ENCODE data around the gene GRAMD1C.

GRAMD1C gene

DNA sequence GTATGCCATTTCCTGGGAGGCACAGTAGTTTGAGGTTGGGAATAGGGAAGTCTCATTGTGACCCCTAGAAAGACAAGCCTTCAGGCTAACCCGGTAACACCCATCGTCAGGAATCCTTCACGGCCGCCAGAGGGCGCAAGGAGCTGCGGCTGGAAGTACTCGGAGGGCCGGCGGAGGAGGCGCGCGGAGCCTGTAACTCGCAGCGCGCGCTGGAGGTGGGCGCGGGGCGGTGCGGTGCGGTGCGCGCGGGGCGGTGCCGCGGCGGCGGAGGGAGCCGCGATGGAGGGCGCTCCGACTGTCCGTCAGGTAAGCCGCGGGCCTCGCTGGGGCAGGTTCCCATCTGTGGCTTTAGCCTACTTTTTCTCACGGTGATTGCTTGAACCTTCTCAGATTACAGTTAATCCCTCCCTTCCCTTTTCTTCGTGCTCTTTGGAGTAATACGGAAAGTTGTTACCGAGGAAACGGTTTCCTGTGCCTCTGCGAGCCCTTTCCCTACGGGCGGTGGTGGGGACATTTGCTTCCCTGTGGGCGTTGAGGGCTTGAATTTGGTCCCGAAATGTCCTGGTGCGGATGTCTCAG, at the start of gene GRAMD1C:
Gene GRAMD1C (plus strand): TSS at position 158 of the 579 bp plus-strand sequence. CDS start 122 bp downstream, at position 280.
- Mint-ChIP-seq H3K4me3 (peak within 1 kb of the TSS; percentile 73), H3K9me3 (no peaks in the 10 kb centered on the region), H3K27ac (no peak within 1 kb of the TSS), H3K4me1 (ENCODE audit: low read depth) (peaks cover 6% of the 10 kb centered on the region), H3K27me3 (ENCODE audit: low read depth) (peaks cover 5% of the 10 kb centered on the region), H3K36me3 (ENCODE audit: low read depth) (no peaks in the 10 kb centered on the region)
- DNase-seq (ENCODE audit: low spot score), result peak; percentile 81

DNA sequence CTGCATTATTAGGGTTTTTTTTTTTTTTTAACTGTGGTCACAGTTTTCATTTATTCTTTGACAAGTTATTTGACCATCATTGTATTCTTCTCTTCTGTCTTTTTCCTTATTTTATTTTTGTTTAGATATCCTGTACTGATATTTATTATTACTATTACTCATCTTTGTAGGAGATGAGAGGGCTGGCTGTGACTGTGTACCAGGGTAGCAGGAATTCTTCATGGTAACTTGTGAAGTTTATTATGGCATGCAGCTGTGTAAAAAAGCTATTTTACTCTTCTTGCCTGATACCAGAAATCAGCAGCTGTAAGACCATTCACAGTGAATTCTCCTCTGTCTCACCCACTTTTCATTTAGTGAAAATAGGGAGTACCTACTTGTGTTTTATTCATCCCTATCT, 47.2 kb upstream of the GRAMD1C start:
- no peaks in the 10 kb centered on the region for H3K9me3 Mint-ChIP-seq
- H3K4me1 Mint-ChIP-seq (ENCODE audit: low read depth), result no peaks in the 10 kb centered on the region
- H3K4me3 Mint-ChIP-seq, result no peak overlapping the region
- H3K36me3 Mint-ChIP-seq (ENCODE audit: low read depth), result peaks cover 7% of the 10 kb centered on the region
- H3K27ac Mint-ChIP-seq, result no peak overlapping the region
- no peak for DNase-seq (ENCODE audit: low spot score)
- H3K27me3 Mint-ChIP-seq (ENCODE audit: low read depth), result no peaks in the 10 kb centered on the region

DNA sequence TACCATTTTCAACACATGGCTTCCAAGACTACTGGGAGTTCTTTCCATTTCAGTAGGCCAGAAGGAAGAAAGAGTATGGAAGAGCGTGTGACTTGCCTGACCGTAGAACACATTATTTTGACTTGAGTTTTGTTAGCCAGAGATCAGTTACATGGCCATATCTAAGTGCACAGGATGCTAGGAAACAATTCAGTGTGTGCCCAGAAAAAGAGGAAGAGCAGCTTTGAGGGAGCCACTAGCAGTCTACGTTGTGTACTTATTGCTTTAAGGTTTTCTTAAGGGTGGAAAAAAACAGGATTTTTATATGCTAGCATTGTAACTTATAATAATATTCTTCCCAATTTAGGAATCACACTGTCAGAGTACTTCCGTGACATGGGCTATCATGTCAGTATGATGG, 44.1 kb upstream of the GRAMD1C start:
- H3K4me1 Mint-ChIP-seq (ENCODE audit: low read depth), result no peaks in the 10 kb centered on the region
- no peak for DNase-seq (ENCODE audit: low spot score)
- no peak overlapping the region for H3K4me3 Mint-ChIP-seq
- no peak overlapping the region for H3K27ac Mint-ChIP-seq
- peaks cover 5% of the 10 kb centered on the region for H3K36me3 Mint-ChIP-seq (ENCODE audit: low read depth)
- H3K9me3 Mint-ChIP-seq, result no peaks in the 10 kb centered on the region
- H3K27me3 Mint-ChIP-seq (ENCODE audit: low read depth), result no peaks in the 10 kb centered on the region

DNA sequence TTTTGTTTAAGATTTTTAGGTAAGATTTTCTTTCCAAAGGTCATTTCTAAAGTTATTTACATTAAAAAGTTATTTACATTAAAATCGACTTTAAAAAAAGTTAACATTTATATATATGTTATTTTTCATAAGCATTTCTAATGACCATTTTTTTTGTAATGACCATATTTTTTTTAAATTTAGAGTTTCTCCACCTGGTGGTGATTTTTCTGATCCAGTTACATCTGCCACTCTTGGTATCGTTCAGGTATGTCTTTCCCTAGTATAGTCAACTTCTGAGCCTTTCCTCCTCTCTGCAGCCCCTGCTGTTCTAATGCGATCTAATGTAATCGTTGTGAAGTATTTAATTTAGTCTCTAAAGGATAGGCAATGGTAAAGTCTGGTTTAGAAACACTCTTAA, 42.9 kb upstream of the GRAMD1C start:
- no peak overlapping the region for H3K27ac Mint-ChIP-seq
- H3K36me3 Mint-ChIP-seq (ENCODE audit: low read depth), result peaks cover 5% of the 10 kb centered on the region
- H3K9me3 Mint-ChIP-seq, result no peaks in the 10 kb centered on the region
- DNase-seq (ENCODE audit: low spot score), result no peak
- H3K4me3 Mint-ChIP-seq, result no peak overlapping the region
- H3K27me3 Mint-ChIP-seq (ENCODE audit: low read depth), result no peaks in the 10 kb centered on the region
- no peaks in the 10 kb centered on the region for H3K4me1 Mint-ChIP-seq (ENCODE audit: low read depth)

DNA sequence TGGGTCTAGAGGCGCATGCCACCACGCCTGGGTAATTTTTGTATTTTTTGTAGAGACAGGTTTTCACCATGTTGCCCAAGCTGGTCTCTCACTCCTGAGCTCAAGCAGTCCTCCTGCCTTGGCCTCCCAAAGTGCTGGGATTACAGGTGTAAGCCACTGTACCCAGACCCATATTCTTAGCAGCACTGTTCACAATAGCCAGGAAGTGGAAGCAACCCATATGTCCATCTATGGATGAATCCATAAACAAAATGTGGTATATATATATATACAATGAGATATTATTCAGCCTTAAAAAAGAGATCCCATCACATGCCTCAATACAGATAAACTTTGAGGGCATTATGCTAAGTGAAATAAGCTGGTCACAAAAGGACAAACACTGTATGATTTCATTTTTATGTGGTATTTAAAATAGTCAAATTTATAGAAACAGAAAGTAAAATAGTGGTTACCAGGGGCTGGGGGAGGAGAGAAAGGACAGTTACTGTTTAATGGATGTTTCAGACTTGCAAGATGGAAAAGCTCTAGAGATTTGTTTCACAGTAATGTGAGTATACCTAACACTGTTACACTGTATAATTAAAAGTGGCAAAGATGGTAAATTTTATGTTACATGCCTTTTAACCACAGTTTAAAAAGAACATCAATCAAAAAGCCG, 35.7 kb upstream of the GRAMD1C start:
- Mint-ChIP-seq H3K4me1 (ENCODE audit: low read depth) (peaks cover 6% of the 10 kb centered on the region), H3K4me3 (no peak overlapping the region), H3K36me3 (ENCODE audit: low read depth) (peaks cover 21% of the 10 kb centered on the region), H3K27ac (peak overlapping the region; percentile 50), H3K27me3 (ENCODE audit: low read depth) (no peaks in the 10 kb centered on the region), H3K9me3 (no peaks in the 10 kb centered on the region)
- DNase-seq (ENCODE audit: low spot score), result no peak

DNA sequence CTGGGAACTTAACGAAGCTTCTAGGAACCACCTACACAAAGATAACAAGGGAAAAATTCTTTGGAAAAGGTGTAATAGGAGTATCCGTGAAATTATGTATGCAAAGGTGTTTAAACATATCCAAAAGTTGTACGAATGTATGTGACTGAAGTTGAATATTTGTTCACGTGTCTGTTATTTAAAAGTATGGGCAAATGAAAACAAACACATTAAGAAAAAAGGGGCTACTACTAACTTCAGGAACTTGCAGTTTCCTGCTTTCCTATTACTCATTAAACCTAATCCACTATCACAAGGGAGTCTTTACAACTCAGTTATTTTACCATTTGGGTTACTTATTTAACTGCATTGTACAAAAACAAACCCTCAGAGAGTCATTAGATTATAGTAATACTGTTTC, 33.9 kb upstream of the GRAMD1C start:
- no peaks in the 10 kb centered on the region for H3K27me3 Mint-ChIP-seq (ENCODE audit: low read depth)
- no peak overlapping the region for H3K4me3 Mint-ChIP-seq
- DNase-seq (ENCODE audit: low spot score), result no peak
- no peak overlapping the region for H3K27ac Mint-ChIP-seq
- peaks cover 21% of the 10 kb centered on the region for H3K36me3 Mint-ChIP-seq (ENCODE audit: low read depth)
- peaks cover 6% of the 10 kb centered on the region for H3K4me1 Mint-ChIP-seq (ENCODE audit: low read depth)
- no peaks in the 10 kb centered on the region for H3K9me3 Mint-ChIP-seq

DNA sequence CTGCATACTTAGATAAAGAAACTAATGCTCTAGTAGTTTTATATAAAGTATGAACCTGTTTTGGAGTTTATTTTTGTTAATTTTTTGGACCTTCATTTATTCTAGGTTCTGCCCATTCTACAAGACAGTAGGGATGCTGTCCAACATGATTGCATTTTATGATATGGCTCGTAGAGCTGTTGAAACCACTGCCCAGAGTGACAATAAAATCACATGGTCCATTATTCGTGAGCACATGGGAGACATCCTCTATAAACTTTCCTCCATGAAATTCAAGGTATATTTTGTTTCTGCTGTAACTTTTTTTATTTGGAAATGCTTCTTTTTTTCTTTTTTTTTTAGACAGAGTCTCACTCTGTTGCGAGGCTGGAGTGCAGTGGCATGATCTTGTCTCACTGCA, 33.3 kb upstream of the GRAMD1C start:
- peaks cover 6% of the 10 kb centered on the region for H3K4me1 Mint-ChIP-seq (ENCODE audit: low read depth)
- DNase-seq (ENCODE audit: low spot score), result no peak
- H3K9me3 Mint-ChIP-seq, result no peaks in the 10 kb centered on the region
- H3K27me3 Mint-ChIP-seq (ENCODE audit: low read depth), result no peaks in the 10 kb centered on the region
- H3K4me3 Mint-ChIP-seq, result no peak overlapping the region
- no peak overlapping the region for H3K27ac Mint-ChIP-seq
- peaks cover 21% of the 10 kb centered on the region for H3K36me3 Mint-ChIP-seq (ENCODE audit: low read depth)

DNA sequence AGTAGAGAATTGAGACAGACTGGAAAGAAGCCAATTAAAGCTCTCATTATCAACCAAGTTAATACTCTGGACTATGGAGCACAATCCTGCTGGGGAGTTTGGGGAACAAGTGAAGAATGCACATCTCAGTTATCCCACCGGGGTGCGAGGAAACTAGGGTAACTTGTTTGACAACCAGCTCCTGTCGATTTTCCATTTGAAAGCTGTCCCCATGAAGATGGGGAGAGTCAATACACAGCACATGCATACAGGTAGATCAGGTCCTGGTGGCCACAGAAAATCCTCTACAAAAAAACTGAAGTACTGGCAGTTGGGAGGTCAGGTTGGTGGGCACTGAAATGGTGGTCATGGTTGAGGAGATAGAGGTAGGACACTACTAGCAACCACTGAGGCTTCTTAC, 25.7 kb upstream of the GRAMD1C start:
- Mint-ChIP-seq H3K36me3 (ENCODE audit: low read depth) (peaks cover 5% of the 10 kb centered on the region), H3K4me1 (ENCODE audit: low read depth) (no peaks in the 10 kb centered on the region), H3K4me3 (no peak overlapping the region), H3K27me3 (ENCODE audit: low read depth) (no peaks in the 10 kb centered on the region), H3K9me3 (no peaks in the 10 kb centered on the region), H3K27ac (no peak overlapping the region)
- DNase-seq (ENCODE audit: low spot score), result no peak

DNA sequence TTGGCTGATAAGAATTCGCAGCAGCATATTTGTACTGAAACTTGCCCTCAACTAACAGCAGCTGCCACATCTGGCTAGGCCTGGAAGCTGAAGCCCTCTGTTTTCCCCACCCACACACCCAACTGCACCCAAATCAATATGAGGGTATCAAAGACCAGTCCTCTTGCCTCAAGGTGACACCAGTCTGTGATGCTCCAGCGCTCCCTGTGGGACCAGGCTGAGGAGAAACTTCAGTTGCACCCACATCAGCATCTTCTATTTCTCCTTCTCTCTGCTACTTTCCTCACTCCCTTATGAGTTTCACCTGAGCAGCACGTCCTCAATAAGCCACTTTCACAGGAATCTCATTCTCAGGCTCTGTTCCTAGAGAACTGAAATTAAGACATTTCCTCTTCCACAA, 18.7 kb upstream of the GRAMD1C start:
- no peak overlapping the region for H3K4me3 Mint-ChIP-seq
- no peak for DNase-seq (ENCODE audit: low spot score)
- no peaks in the 10 kb centered on the region for H3K27me3 Mint-ChIP-seq (ENCODE audit: low read depth)
- H3K4me1 Mint-ChIP-seq (ENCODE audit: low read depth), result no peaks in the 10 kb centered on the region
- no peaks in the 10 kb centered on the region for H3K36me3 Mint-ChIP-seq (ENCODE audit: low read depth)
- no peaks in the 10 kb centered on the region for H3K9me3 Mint-ChIP-seq
- H3K27ac Mint-ChIP-seq, result no peak overlapping the region

DNA sequence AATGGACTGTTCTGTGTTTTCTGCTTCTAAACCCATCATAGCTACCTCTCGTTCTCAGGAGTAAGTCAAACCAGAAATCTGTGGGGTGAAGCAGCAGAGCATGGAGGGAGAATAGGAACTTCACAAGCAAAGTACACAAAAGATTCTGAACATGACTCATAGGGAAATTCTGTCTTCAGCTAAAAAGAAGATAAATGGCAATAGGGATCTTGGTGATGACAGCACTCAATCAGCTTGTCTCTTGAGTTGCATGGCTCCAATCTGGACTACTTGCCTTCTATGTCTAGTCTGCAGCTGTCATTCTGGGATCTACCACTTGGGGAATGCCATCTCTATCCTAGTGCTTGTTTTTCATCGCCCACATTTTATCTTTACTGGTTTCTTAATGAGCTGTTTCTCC, 13.5 kb upstream of the GRAMD1C start:
- Mint-ChIP-seq H3K9me3 (no peaks in the 10 kb centered on the region), H3K27me3 (ENCODE audit: low read depth) (no peaks in the 10 kb centered on the region), H3K36me3 (ENCODE audit: low read depth) (no peaks in the 10 kb centered on the region), H3K4me1 (ENCODE audit: low read depth) (no peaks in the 10 kb centered on the region), H3K27ac (no peak overlapping the region), H3K4me3 (no peak overlapping the region)
- no peak for DNase-seq (ENCODE audit: low spot score)

DNA sequence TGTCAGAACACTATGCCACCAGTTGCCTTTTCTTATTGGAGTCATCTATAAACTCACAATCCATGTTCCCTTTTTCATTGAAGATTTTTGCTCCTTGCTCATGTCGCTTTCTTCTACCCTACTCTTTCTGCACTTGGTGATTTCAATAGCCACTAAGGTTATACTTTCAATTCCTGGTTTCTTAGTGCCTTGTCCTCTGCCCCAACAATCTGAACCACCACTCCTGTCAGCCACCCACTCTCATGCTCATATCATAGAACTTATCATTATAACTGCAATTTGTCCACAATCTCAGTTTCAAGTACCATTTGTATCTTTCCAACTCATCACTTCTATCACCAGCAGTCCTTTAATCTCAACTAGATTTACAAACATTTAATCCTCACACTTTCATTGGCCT, 10.0 kb upstream of the GRAMD1C start:
- Mint-ChIP-seq H3K27me3 (ENCODE audit: low read depth) (no peaks in the 10 kb centered on the region), H3K4me1 (ENCODE audit: low read depth) (peaks cover 4% of the 10 kb centered on the region), H3K4me3 (no peak overlapping the region), H3K36me3 (ENCODE audit: low read depth) (no peaks in the 10 kb centered on the region), H3K27ac (no peak overlapping the region), H3K9me3 (peaks cover 10% of the 10 kb centered on the region)
- DNase-seq (ENCODE audit: low spot score), result no peak

DNA sequence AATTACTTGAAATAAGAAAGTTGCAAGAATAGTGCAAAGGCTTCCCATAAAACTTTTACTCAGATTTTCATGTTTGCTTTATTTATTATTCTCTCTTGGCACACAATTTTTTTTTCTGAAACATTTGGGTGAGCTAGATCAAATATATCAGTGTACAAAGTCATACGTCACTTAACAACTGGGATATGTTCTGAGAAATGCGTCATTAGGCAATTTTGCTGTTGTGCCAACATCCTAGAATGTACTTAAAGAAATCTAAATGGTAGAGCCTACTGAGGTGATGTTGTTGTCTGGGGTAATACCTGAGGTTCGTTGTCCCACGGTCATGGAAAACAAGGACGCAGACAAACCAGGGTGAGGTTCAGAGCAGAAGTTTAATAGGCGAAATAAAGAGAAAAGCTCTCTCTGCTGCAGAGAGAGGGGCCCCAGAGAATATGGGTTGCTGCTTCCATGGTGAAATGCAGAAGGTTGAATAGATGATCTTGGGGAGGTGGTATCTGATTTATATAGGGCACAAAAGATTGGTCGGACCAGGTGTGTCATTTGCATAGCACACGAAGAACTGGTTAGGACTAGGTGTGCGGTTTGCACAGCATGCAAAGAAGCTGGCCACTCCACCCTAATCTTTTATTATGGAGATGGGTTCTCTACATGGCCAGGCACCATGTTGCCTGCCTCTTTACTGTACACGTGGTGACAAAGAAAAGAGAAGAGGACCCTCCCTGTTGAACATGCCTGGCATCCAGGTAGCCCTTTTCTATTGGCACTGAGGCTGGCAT, 8.8 kb upstream of the GRAMD1C start:
- Mint-ChIP-seq H3K4me3 (no peak overlapping the region), H3K4me1 (ENCODE audit: low read depth) (peaks cover 4% of the 10 kb centered on the region), H3K9me3 (peaks cover 10% of the 10 kb centered on the region), H3K36me3 (ENCODE audit: low read depth) (no peaks in the 10 kb centered on the region), H3K27me3 (ENCODE audit: low read depth) (peaks cover under 1% of the 10 kb centered on the region), H3K27ac (no peak overlapping the region)
- DNase-seq (ENCODE audit: low spot score), result no peak

DNA sequence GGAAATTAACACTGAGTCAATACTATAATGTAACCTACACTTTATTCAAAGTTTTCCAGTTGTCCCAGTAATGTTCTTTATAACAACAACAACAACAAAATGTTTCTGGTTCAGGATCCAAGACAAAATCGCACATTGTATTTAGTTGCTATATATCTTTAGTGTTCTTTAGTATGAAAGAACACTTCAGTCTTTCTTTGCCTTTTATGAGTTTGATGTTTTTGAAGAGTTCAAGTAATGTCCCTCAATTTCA, 7.6 kb upstream of the GRAMD1C start:
- Mint-ChIP-seq H3K36me3 (ENCODE audit: low read depth) (no peaks in the 10 kb centered on the region), H3K9me3 (peaks cover 10% of the 10 kb centered on the region), H3K27me3 (ENCODE audit: low read depth) (peaks cover 4% of the 10 kb centered on the region), H3K27ac (no peak overlapping the region), H3K4me3 (no peak overlapping the region), H3K4me1 (ENCODE audit: low read depth) (peaks cover 4% of the 10 kb centered on the region)
- DNase-seq (ENCODE audit: low spot score), result no peak

DNA sequence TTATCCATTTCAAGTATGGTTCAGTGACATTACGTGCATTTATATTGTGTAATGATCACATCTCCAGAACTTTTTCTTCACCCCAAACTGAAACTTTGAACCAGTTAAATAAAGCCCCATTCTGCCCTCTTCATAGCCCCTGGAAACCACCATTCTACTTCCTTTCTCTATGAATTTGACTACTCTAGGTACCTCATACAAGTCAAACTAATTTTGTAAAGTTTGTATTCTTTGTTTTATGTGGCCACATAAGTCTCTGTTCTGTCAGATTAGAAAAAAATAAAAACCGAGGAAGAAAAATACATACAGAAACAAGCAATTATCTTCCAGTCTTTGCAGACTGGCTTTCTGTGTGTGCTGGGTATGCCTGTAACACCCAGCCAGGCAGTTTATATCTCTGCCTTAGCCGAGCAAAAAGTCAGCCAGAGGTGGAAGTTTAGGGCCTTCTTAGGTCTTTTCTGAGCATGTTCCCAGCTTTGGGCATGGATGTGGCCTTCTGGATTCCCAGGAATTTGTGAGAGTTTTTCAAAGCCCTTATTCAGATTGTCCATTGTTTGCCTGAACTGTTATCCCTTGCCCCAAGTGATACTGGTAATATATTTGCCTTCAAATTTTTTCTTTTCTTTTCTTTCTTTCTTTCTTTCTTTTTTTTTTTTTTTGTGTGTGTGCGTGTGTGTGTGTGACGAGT, 6.0 kb upstream of the GRAMD1C start:
- Mint-ChIP-seq H3K27me3 (ENCODE audit: low read depth) (peaks cover 5% of the 10 kb centered on the region), H3K36me3 (ENCODE audit: low read depth) (no peaks in the 10 kb centered on the region), H3K4me1 (ENCODE audit: low read depth) (peaks cover 4% of the 10 kb centered on the region), H3K27ac (no peak overlapping the region), H3K4me3 (no peak overlapping the region), H3K9me3 (peaks cover 10% of the 10 kb centered on the region)
- no peak for DNase-seq (ENCODE audit: low spot score)
